C4-2B (cell line): ENCODE data around the gene PIP4P1.

Experiments used
- CTCF ChIP-seq: fragments of 450-650 bp; conservative IDR thresholded peaks from 2 replicates; pipeline ENCODE4 v1.5.1; 2017; ENCODE audit warnings: mild to moderate bottlenecking
- ZFX ChIP-seq: fragments of 450-650 bp; IDR thresholded peaks from 2 replicates; pipeline ENCODE4 v1.6.1; 2017

GRCh38 chr14:20492486-20492885, 31.3 kb upstream of the PIP4P1 start:
- TF ChIP-seq CTCF (no peak), ZFX (no peak)
